Fibroblast of the aortic adventitia (primary cell): ENCODE data around the gene SETBP1. TPM values are rescaled to one million over a fixed set of nuclear protein-coding genes. Genes with fewer than 3 reads are reported as not detected.

ENCODE experiments used
- DNase-seq: peaks from one replicate; pipeline ENCODE4 v3.0.0-alpha.2; 2010; ENCODE audit warnings: low read depth
- H3K4me3 ChIP-seq: 2 replicates; pipeline ENCODE4 v1.5.1; 2011; ENCODE audit warnings: low read depth, mild to moderate bottlenecking, control low read depth, low read length, moderate library complexity
- CTCF ChIP-seq: IDR thresholded peaks from 2 replicates; pipeline ENCODE4 v1.5.1; 2011; ENCODE audit warnings: mild to moderate bottlenecking, low read length, control low read depth, inconsistent platforms; ENCODE audit not compliant: insufficient read depth
- total RNA-seq: library from RNA; depleted of rRNA; stranded (reverse); fragments of >200 nt; gene quantifications from 2 replicates; pipeline ENCODE4 v1.2.3, GENCODE V29; 2012; ENCODE audit warnings: low replicate concordance

Gene SETBP1
- total RNA-seq, 1 donor: 10.5 TPM

GRCh38 chr18:44678725-44679055, 2.0 kb upstream of the SETBP1 start:
- peak overlapping the region; percentile 40 for H3K4me3 ChIP-seq
- no peak for DNase-seq
- TF ChIP-seq CTCF: no peak

- H3K4me3 ChIP-seq: peak overlapping the region; percentile 76
- peak; percentile 86 for DNase-seq
- peak; percentile 59 for TF ChIP-seq CTCF
Measured at GRCh38 chr18:44679056-44679913, 1.4 kb upstream of the SETBP1 start.

- DNase-seq: peak; percentile 64
- peak overlapping the region; percentile 76 for H3K4me3 ChIP-seq
- no peak for TF ChIP-seq CTCF
Measured at GRCh38 chr18:44679914-44680272, 795 bp upstream of the SETBP1 start.

- no peak for TF ChIP-seq CTCF
- no peak for DNase-seq
- H3K4me3 ChIP-seq: peak overlapping the region; percentile 76
Measured at GRCh38 chr18:44681076-44681970, 635 bp downstream of the SETBP1 start.

GRCh38 chr18:44682201-44682870, 1.6 kb downstream of the SETBP1 start:
- TF ChIP-seq CTCF: no peak
- no peak for DNase-seq
- peak overlapping the region; percentile 29 for H3K4me3 ChIP-seq

GRCh38 chr18:44682871-44683221, 2.2 kb downstream of the SETBP1 start:
- TF ChIP-seq CTCF: no peak
- peak overlapping the region; percentile 29 for H3K4me3 ChIP-seq
- DNase-seq: no peak
